HG02678 (cell line): Measurements from ENCODE around the gene POU3F2.

Experiments
- ATAC-seq: cut with Tn5 transposase; IDR thresholded peaks from one replicate; pipeline ENCODE4 v1.9.1; 2021; ENCODE audit warnings: mild to moderate bottlenecking, moderate library complexity; ENCODE audit not compliant: unreplicated experiment

The POU3F2 gene

GRCh38 chr6:98843271-98844243 is 9.2 kb downstream of the POU3F2 start:
- no peak for ATAC-seq

GRCh38 chr6:98844244-98845210 is 10.2 kb downstream of the POU3F2 start:
- no peak for ATAC-seq

GRCh38 chr6:98845211-98846020 is 11.0 kb downstream of the POU3F2 start:
- ATAC-seq = peak; percentile 57

GRCh38 chr6:98846021-98846380 is 11.6 kb downstream of the POU3F2 start:
- no peak for ATAC-seq

- ATAC-seq = no peak
Observed at GRCh38 chr6:98847416-98847778, 13.0 kb downstream of the POU3F2 start.

- peak; percentile 58 for ATAC-seq
Observed at GRCh38 chr6:98847779-98848538, 13.6 kb downstream of the POU3F2 start.

- no peak for ATAC-seq
Observed at GRCh38 chr6:98848539-98849242, 14.3 kb downstream of the POU3F2 start.

GRCh38 chr6:98864497-98864896 is 30.1 kb downstream of the POU3F2 start:
- no peak for ATAC-seq

- no peak for ATAC-seq
Observed at GRCh38 chr6:98871057-98871456, 36.7 kb downstream of the POU3F2 start.

- ATAC-seq = no peak
Observed at GRCh38 chr6:98871821-98872220, 37.4 kb downstream of the POU3F2 start.

- ATAC-seq = no peak
Observed at GRCh38 chr6:98875375-98875774, 41.0 kb downstream of the POU3F2 start.

- ATAC-seq = no peak
Observed at GRCh38 chr6:98877250-98877649, 42.9 kb downstream of the POU3F2 start.

- peak; percentile 96 for ATAC-seq
Observed at GRCh38 chr6:98880486-98880885, 46.1 kb downstream of the POU3F2 start.

- no peak for ATAC-seq
Observed at GRCh38 chr6:98885330-98885729, 51.0 kb downstream of the POU3F2 start.

GRCh38 chr6:98887650-98888049 is 53.3 kb downstream of the POU3F2 start:
- no peak for ATAC-seq
